LoVo (cell line): ENCODE measurements around the gene TUBA1C.
"Not testable (repeated sequence)": the region's sequence is repeated elsewhere in the genome, so short reads cannot be mapped to it uniquely, and the experiment has no call there.

Experiments
- DNase-seq: peaks from one replicate; pipeline ENCODE4 v3.0.0-alpha.2; 2016; ENCODE audit warnings: low spot score

Gene TUBA1C

GRCh38 chr12:49264873-49265792, at the start of gene TUBA1C:
TSS of gene TUBA1C (plus strand) at chr12:49265082. CDS start at chr12:49265182, 100 bp downstream.
- peak; percentile 99 for DNase-seq

- DNase-seq: no peak
These were observed 45.4 kb upstream of the TUBA1C start for GRCh38 chr12:49219417-49220026.

- DNase-seq: no peak
These were observed 43.9 kb upstream of the TUBA1C start for GRCh38 chr12:49220972-49221371.

DNA sequence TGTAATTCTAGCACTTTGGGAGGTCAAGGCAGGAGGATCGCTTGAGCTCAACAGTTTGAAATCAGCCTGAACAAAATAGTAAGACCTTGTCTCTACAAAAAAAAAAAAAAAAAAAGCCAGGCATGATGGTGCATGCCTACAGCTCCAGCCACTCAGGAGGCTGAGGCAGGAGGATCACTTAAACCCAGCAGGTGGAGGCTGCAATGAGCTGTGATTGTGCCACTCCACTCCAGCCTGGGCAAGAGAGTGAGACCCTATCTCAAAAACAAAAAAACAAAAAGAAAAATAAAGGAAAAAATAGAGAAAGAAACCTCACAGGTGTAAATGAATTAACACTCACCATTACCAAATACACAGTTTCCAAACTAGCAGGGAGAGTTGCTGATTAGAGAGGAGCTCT, 41.8 kb upstream of the TUBA1C start:
- DNase-seq: no peak

DNA sequence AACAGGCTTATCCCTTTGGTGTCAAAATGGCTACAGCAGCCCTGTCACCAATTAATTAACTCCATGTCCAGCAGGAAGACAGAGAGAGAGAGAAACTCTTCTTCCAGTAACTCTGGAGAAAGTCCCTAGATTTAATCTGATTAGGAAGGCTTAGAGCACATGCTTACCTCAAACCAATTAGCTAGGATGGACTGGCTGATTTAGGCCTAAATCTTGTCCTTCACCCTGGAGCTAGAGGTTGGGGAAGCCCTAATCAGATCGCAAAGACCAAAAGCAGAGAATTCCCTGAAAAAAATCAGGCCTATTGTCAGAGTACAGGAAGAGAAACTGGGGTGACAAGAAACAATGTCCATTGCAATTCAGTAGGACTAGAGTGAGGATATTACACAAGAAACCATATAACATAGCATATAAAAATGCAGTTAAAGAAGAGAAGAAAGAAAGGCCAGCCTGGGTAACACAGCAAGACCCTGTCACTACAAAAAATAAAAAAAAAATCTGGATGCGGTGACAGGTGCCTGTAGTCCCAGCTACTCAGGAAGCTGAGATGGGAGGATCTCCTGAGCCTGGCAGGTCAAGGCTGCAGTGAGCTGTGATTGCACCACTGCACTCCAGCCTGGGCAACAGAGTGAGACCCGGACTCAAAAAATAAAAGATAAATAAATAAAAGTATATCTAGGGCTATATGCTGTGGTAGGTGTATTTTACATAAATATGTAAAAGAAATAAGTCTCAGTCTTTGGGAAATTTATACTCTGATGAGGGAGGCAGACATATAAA, 41.1 kb upstream of the TUBA1C start:
- no peak for DNase-seq

DNA sequence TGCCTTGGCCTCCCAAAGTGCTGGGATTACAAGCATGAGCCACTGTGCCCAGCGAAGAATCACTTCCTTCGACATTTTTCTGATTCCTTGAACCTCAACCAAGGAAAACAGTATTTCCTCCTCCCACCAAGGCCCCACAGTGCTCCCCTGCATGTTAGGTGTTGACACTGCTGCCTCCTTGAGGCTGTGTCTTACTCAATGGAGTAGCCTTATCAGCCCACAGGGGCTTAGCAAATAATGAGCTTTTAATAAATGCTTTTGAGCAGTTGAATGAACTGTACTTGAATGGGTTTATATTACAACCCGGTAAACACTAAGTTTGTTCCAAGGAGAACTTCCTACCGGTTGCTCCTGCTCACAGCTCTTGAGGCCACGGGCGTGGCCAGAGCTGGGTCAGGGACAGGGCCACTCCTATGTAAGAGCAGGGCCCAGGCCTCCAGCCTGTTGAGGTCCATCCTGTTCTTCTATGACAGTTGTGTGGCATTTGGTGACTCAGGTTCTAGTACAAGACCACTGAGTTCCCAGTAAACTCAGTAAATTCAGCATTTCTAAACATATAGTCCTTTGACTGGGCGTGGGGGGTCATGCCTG, 39.2 kb upstream of the TUBA1C start:
- DNase-seq: no peak

DNA sequence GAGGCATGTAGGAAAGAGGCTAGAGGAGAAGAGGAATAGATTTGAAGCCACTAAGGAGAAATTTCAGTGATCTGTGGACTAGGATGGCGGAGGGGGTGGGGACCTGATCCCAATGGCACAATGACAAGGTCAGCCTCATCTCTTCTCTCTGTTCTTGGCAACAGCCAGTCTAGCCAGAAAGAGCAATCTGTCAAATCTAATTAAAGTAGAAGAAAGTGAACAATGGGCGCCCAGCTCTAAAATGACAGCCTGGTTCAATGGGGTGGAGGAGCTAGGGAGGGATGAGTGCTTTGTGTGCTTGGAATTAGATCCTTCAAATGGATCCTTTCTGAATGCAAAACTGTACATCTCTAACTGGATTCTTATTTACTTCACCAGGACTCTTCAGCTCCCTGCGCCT, 37.2 kb upstream of the TUBA1C start:
- no peak for DNase-seq

DNA sequence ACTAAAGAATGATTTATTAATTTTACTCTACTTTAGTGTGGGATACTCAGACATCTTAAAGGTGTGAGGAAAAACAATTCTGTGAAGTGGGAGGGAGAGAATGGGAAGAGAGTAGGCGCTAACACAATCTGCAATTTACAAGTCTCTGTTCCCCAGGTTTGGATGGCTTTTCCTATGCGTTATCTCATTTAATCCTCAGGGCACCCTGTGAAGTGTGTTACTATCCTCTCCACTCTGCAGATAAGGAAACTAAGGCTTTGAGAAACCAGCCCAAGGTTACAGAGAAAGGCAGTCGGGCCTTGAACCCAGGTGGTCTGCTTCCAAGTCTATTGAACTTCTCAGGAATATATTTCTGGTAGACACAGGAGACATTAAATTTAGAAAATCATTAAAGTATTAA, 36.2 kb upstream of the TUBA1C start:
- DNase-seq: no peak

- DNase-seq: no peak
These were observed 34.6 kb upstream of the TUBA1C start for GRCh38 chr12:49230176-49230804.

GRCh38 chr12:49230805-49231194, 34.1 kb upstream of the TUBA1C start:
- no peak for DNase-seq

GRCh38 chr12:49231878-49232655, 32.8 kb upstream of the TUBA1C start:
- DNase-seq: no peak

DNA sequence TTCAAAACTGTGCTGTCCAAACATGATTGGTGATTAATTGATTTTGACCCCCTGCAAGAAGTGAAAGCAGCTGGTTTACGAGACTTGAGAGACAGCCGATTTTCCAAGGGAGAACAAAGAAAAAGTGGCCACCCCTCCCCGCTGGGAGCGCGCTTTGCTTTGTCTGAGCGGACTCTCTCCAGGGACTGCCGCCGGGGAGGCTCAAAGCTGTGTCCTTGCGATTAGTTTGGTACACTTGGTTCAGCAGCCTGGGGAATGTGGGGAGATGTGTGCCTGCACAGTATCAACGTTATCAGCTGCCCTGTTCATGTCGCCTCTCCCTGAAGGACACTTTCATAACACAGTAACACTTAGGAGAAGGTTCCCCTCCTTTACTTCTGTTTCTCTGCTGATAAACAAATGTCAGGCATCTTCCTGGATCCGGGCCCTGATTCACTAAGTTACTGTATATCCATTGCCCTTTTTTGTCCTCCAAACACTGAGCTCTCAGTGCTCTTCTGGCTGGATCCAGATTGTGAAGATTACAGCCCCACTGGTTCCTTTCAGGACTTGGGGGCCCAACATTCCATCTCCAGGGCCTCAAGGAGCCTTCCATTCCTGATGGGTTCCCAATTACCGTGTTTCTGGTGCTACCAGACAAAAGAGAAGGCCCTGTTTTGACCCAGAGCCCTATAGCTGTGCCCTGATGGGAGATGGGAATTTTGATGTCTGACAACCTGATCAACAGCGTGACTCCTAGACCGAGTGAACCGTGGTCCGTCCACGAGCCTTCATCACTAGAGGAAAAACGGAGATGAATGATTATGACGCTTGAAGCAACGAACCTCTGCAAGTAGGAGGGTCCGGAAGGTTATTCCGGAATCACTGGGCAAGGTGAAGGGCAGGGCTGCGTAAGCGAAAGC, 31.7 kb upstream of the TUBA1C start:
- DNase-seq: no peak

DNA sequence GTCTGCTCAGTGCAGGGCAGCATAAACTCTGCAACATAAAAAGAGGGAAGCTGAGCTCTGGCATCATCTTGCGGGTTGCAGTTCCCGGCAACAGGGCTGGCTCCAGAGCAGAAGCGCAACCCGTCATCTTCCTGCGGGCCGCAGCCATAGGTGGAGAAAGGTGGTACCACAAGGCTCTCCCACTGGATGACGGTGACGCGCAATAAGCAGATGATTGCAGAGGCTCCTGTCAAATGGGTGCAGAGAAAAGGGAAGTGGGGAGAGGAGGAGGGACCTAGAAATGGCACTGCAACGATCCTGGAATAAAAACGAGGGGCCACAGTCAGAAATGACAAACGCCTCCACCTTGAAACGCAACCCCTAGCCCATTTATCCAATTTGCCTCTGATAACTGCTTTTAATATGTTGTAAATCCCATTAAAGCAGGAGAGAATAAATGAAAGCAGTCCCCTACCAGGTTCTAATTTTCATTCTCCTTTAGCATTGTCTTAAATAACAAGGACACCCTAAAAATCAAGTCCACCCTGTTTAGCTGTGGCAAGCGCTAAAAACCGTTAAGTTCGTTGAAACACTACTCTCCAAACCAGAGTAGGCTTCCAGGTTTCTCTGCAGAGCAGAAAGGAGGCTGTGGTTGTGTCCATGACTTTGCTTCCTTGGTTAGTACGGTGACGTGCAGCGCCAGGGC, 30.9 kb upstream of the TUBA1C start:
- no peak for DNase-seq

DNA sequence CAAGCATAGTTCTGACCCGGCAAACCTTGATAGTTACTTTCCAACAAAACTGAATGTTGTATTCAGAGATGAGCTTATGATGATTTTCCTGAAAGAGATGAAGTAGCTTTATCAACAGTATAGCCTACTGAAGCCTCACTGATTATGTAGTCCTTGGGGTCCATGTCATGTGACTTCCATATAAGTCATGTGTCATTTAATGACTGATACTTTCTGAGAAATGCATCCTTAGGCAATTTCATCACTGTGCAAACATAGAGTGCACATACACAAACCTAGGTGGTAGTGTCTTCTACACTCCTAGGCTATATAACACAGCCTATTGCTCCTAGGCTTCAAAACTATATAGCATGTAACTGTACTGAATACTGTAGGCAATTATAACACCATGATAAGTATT, 28.5 kb upstream of the TUBA1C start:
- DNase-seq: no peak

GRCh38 chr12:49243631-49244030, 21.3 kb upstream of the TUBA1C start:
- no peak for DNase-seq

GRCh38 chr12:49244176-49244575, 20.7 kb upstream of the TUBA1C start:
- DNase-seq: no peak

- no peak for DNase-seq
These were observed 13.5 kb upstream of the TUBA1C start for GRCh38 chr12:49251357-49251756.

- DNase-seq: no peak
These were observed 11.8 kb upstream of the TUBA1C start for GRCh38 chr12:49253033-49253623.

GRCh38 chr12:49255456-49255855, 9.4 kb upstream of the TUBA1C start:
- not testable (repeated sequence) for DNase-seq
